KMS-11 (cell line): ENCODE results near the gene TRIM34.

Experiments
- H2AFZ ChIP-seq: fragments of 200-600 bp; sonication (generic); 2 replicates; pipeline ENCODE4 v1.6.1; 2016; ENCODE audit warnings: antibody characterized with exemption, mixed run types, low read depth
- H3K27ac ChIP-seq: fragments of 200-600 bp; sonication (generic); 2 replicates; pipeline ENCODE4 v1.6.1; 2016; ENCODE audit warnings: mild to moderate bottlenecking, mixed run types
- H3K27me3 ChIP-seq: fragments of 200-600 bp; sonication (generic); 2 replicates; pipeline ENCODE4 v1.6.1; 2017; ENCODE audit warnings: mild to moderate bottlenecking, low read depth, mixed run types, moderate library complexity; ENCODE audit not compliant: insufficient read depth
- H3K36me3 ChIP-seq: fragments of 200-600 bp; sonication (generic); 2 replicates; pipeline ENCODE4 v1.6.1; 2017; ENCODE audit warnings: mild to moderate bottlenecking, mixed run types; ENCODE audit not compliant: insufficient read depth
- H3K4me1 ChIP-seq: fragments of 200-600 bp; sonication (generic); 2 replicates; pipeline ENCODE4 v1.6.1; 2016; ENCODE audit warnings: mild to moderate bottlenecking, low read depth, mixed run types; ENCODE audit not compliant: poor library complexity, severe bottlenecking
- H3K4me2 ChIP-seq: fragments of 200-600 bp; sonication (generic); 2 replicates; pipeline ENCODE4 v1.7.0; 2016; ENCODE audit warnings: mild to moderate bottlenecking, mixed run types
- H3K4me3 ChIP-seq: fragments of 200-600 bp; sonication (generic); IDR thresholded peaks from 2 replicates; pipeline ENCODE4 v1.6.1; 2017; ENCODE audit warnings: low read depth, low read length, mixed read lengths; ENCODE audit not compliant: insufficient read depth
- H3K79me2 ChIP-seq: fragments of 200-600 bp; sonication (generic); 2 replicates; pipeline ENCODE4 v1.6.1; 2016; ENCODE audit warnings: low read depth, mixed run types; ENCODE audit not compliant: insufficient read depth
- H3K9ac ChIP-seq: fragments of 200-600 bp; sonication (generic); 2 replicates; pipeline ENCODE4 v1.6.1; 2016; ENCODE audit warnings: mild to moderate bottlenecking, mixed run types
- H4K20me1 ChIP-seq: fragments of 200-600 bp; sonication (generic); 2 replicates; pipeline ENCODE4 v1.6.1; 2016; ENCODE audit warnings: mild to moderate bottlenecking, mixed run types; ENCODE audit not compliant: insufficient read depth
- CTCF ChIP-seq: fragments of 200-600 bp; sonication (generic); conservative IDR thresholded peaks from 2 replicates; pipeline ENCODE4 v1.6.1; 2017; ENCODE audit warnings: low read depth, mild to moderate bottlenecking, antibody characterized with exemption, low read length, moderate library complexity, mixed read lengths

TRIM34 gene

DNA sequence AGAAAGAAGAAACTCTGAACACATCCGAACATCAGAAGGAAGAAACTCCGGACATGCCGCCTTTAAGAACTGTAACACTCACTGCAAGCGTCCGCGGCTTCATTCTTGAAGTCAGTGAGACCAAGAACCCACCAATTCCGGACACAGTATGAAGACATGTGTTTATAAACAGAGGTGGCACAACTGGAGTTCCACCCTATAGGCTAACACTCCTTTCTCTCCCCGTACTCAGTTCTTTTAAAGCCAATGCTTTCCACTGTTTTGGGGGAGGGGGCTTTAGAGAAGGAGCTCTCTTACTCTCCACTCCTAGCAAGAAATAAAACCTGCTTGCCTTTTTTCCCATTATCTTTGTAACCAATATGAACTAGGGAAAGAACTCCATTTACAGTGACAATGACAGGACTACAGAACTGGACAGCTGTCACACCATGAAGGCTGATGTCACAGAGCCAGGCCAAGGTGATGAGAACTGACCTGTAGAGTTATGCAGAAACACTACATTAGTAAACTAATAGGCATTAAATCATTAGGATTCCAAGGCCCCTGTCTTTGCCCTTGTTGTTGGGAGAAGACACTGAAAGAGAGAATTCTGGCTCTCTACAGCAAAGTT, 59.3 kb downstream of the TRIM34 start:
- Histone ChIP-seq H3K9ac (peak overlapping the region; percentile 77; the same call in 1 of the 2 replicates), H3K36me3 (no peaks in the 10 kb centered on the region), H3K4me3 (no peak overlapping the region), H4K20me1 (no peaks in the 10 kb centered on the region), H3K27ac (peak overlapping the region; percentile 77; the same call in 1 of the 2 replicates), H3K79me2 (no peaks in the 10 kb centered on the region), H3K4me2 (peak overlapping the region; percentile 33; the same call in 1 of the 2 replicates), H2AFZ (peak overlapping the region; percentile 51; the same call in 1 of the 2 replicates), H3K27me3 (no peaks in the 10 kb centered on the region), H3K4me1 (peaks cover 5% of the 10 kb centered on the region)
- TF ChIP-seq CTCF, result no peak

- peak within 1 kb of the TSS; percentile 77 for H3K27ac ChIP-seq
- TF ChIP-seq CTCF, result no peak
- peaks cover 11% of the 10 kb centered on the region for H3K4me1 ChIP-seq
- H3K4me3 ChIP-seq, result no peak within 1 kb of the TSS
- no peaks in the 10 kb centered on the region for H3K27me3 ChIP-seq
- no peaks in the 10 kb centered on the region for H4K20me1 ChIP-seq
- H3K79me2 ChIP-seq, result no peaks in the 10 kb centered on the region
- H3K36me3 ChIP-seq, result no peaks in the 10 kb centered on the region
- peak within 1 kb of the TSS; percentile 77 for H3K9ac ChIP-seq
- peak within 1 kb of the TSS; percentile 51 for H2AFZ ChIP-seq
- H3K4me2 ChIP-seq, result peak within 1 kb of the TSS; percentile 33; the same call in 1 of the 2 replicates
Observed at GRCh38 chr11:5684646-5685362, 60.0 kb downstream of the TRIM34 start, which contains the start of gene TRIM5. Gene TRIM5 (minus strand): TSS chr11:5685074. CDS start chr11:5680177, 4,897 bp downstream.

DNA sequence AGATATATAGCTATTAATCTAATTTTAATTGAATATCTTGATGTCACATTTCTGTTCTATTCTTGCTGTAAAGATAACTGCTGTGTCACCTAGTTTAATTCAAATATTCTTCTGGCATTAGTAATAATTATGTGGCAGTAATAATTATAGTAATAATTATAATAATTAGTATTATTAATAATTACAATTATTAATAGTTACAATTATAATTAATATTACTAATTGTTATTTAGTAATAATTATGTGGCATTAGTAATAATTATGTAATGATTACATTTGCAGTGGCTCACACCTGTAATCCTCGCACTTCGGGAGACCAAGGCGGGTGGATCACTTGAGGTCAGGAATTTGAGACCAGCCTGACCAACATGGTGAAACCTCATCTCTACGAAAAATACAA, 61.6 kb downstream of the TRIM34 start:
- Histone ChIP-seq H3K27ac (no peak overlapping the region), H3K36me3 (no peaks in the 10 kb centered on the region), H3K79me2 (no peaks in the 10 kb centered on the region), H3K27me3 (no peaks in the 10 kb centered on the region), H2AFZ (no peak overlapping the region), H3K4me2 (no peak overlapping the region), H3K9ac (no peak overlapping the region), H3K4me3 (no peak overlapping the region), H3K4me1 (peaks cover 12% of the 10 kb centered on the region), H4K20me1 (no peaks in the 10 kb centered on the region)
- TF ChIP-seq CTCF, result no peak

DNA sequence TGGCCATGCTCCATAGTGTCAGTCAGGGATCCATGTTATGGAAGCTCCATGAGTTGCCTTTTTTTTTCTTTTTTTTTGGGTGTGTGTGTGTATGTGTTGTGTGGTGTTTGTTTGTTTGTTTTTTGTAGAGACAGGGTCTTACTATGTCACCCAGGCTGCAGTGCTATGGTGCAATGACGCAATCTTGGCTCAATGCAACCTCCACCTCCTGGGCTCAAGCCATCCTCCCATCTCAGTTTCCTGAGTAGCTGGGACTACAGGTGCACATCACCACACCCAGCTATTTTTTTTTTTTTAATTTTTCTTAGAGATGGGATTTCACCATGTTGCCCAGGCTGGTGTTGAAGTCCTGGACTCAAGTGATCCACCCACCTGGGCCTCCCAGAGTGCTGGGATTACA, 63.7 kb downstream of the TRIM34 start:
- Histone ChIP-seq H4K20me1 (no peaks in the 10 kb centered on the region), H3K79me2 (no peaks in the 10 kb centered on the region), H3K27ac (no peak overlapping the region), H3K36me3 (no peaks in the 10 kb centered on the region), H3K9ac (no peak overlapping the region), H3K4me1 (peaks cover 12% of the 10 kb centered on the region), H2AFZ (no peak overlapping the region), H3K4me3 (no peak overlapping the region), H3K27me3 (no peaks in the 10 kb centered on the region), H3K4me2 (no peak overlapping the region)
- TF ChIP-seq CTCF, result no peak
